ENCODE data around the gene CALML5. TPM values are rescaled to one million over a fixed set of nuclear protein-coding genes. Genes with fewer than 3 reads are reported as not detected.

The CALML5 gene
- total and polyA plus RNA-seq, 2 of the 4 experiments (the other 2 are of a cell fraction): not detected

DNA sequence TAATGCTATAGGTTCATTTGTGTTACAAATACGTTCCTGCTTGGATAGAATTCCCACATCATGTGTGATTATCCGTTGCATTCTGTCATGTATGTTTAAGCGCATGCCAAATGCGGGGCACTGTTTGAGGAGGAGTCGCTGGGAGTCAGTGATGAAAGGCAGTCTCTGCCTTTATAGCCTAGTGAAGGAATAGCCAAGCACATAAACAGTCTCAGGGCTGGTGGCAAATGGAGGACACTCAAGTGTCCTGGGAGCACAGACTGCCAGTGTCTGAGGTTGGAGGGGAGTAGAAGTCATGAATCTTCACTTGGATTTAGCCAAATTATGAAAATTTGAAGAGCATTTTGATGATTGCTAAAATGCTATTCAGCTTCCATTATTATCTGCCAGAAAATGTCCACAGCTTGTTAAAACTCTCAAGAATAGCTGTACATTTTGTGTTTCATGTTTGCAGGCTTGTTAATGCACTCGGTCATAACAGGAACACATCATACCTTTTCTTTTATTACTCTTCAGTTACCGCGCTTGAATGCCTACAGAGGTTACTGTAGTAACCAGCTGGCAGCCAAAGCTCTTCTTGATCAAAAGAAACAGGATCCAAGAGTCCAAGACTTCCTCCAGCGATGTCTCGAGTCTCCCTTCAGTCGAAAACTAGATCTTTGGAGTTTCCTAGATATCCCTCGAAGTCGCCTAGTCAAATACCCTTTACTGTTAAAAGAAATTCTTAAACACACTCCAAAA lies 45.5 kb downstream of the CALML5 start:
- Histone ChIP-seq H3K27ac (ENCODE audit: insufficient read depth, low read length) (no peak overlapping the region), H3K9ac (ENCODE audit: low read depth, low read length) (no peak overlapping the region), H3K4me2 (ENCODE audit: low read depth, low read length) (no peak overlapping the region), H3K36me3 (ENCODE audit: control insufficient read depth, insufficient read depth, low read length) (peaks cover 25% of the 10 kb centered on the region), H3K4me1 (ENCODE audit: control insufficient read depth, insufficient read depth, low read length) (peaks cover 5% of the 10 kb centered on the region; the same call in 1 of the 2 replicates), H2AK9ac (replicated peaks; ENCODE audit: low read depth, low read length, poor library complexity) (no peak overlapping the region), H3K56ac (ENCODE audit: extremely low read depth, insufficient read depth, low read length) (no peak overlapping the region), H3K18ac (ENCODE audit: low read depth, low read length) (no peak overlapping the region), H4K91ac (ENCODE audit: insufficient read depth, low read depth, low read length) (no peak overlapping the region), H2BK20ac (ENCODE audit: low read depth, low read length) (no peak overlapping the region), H3K79me1 (ENCODE audit: low read depth in 1 of 2, low read length in 2 of 2) (peaks cover 7 to 31% of the 10 kb centered on the region in 2 experiments; a peak in 3 of 4 replicates), H2BK15ac (ENCODE audit: low read depth, low read length) (no peak overlapping the region), H3K14ac (replicated peaks; ENCODE audit: low read depth, low read length) (no peak overlapping the region), H3K4ac (ENCODE audit: low read depth, low read length) (no peak overlapping the region), H3K4me3 (ENCODE audit: insufficient read depth, low read depth, low read length) (no peak overlapping the region), H3K9me1 (ENCODE audit: insufficient read depth, low read length) (no peaks in the 10 kb centered on the region), H4K5ac (ENCODE audit: low read depth, low read length) (no peak overlapping the region), H2BK5ac (ENCODE audit: low read depth, low read length, poor library complexity, severe bottlenecking) (no peak overlapping the region), H3K23ac (ENCODE audit: low read depth, low read length) (no peak overlapping the region), H2AFZ (replicated peaks; ENCODE audit: low read length, poor library complexity) (no peak overlapping the region), H3K27me3 (ENCODE audit: control insufficient read depth, insufficient read depth, low read length) (no peaks in the 10 kb centered on the region), H3K9me3 (ENCODE audit: control insufficient read depth, insufficient read depth, low read length) (no peaks in the 10 kb centered on the region), H4K20me1 (ENCODE audit: insufficient read depth, low read length) (no peaks in the 10 kb centered on the region), H4K8ac (ENCODE audit: low read depth in 2 of 2, low read length in 2 of 2) (no peak overlapping the region), H2BK120ac (ENCODE audit: low read depth, low read length) (no peak overlapping the region), H2AK5ac (ENCODE audit: low read depth, low read length) (no peak overlapping the region)
- no peak for DNase-seq
- BruUV-seq (replicated peaks): no TSS peak
- in situ Hi-C loops (cut with MboI; ENCODE audit: low sequenced_read_pairs) (loop anchor here (25.0 kb wide), 1 partner anchor 408 kb away; no protein-coding TSS in a partner anchor), dilution Hi-C loops (cut with HindIII; ENCODE audit: low sequenced_read_pairs, unreplicated experiment) (no loop called here), intact Hi-C loops (cut with micrococcal nuclease) (no loop called here)
- CTCF ChIA-PET: no interaction called here
- TF ChIP-seq, protein P1, sequence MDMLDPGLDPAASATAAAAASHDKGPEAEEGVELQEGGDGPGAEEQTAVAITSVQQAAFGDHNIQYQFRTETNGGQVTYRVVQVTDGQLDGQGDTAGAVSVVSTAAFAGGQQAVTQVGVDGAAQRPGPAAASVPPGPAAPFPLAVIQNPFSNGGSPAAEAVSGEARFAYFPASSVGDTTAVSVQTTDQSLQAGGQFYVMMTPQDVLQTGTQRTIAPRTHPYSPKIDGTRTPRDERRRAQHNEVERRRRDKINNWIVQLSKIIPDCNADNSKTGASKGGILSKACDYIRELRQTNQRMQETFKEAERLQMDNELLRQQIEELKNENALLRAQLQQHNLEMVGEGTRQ (IDR thresholded peaks at IDR 0.05; ENCODE audit: low read depth, low read length): no peak
- TF ChIP-seq, protein P2, sequence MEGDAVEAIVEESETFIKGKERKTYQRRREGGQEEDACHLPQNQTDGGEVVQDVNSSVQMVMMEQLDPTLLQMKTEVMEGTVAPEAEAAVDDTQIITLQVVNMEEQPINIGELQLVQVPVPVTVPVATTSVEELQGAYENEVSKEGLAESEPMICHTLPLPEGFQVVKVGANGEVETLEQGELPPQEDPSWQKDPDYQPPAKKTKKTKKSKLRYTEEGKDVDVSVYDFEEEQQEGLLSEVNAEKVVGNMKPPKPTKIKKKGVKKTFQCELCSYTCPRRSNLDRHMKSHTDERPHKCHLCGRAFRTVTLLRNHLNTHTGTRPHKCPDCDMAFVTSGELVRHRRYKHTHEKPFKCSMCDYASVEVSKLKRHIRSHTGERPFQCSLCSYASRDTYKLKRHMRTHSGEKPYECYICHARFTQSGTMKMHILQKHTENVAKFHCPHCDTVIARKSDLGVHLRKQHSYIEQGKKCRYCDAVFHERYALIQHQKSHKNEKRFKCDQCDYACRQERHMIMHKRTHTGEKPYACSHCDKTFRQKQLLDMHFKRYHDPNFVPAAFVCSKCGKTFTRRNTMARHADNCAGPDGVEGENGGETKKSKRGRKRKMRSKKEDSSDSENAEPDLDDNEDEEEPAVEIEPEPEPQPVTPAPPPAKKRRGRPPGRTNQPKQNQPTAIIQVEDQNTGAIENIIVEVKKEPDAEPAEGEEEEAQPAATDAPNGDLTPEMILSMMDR (conservative IDR thresholded peaks at IDR 0.05; ENCODE audit: low read depth, low read length): no peak
- TF ChIP-seq CHD1 (IDR thresholded peaks at IDR 0.05; ENCODE audit: low read depth, low read length) (no peak), MAZ (IDR thresholded peaks at IDR 0.05; ENCODE audit: borderline replicate concordance, low read depth, low read length) (no peak), POLR2A (IDR thresholded peaks at IDR 0.05; ENCODE audit: low read depth, low read length) (no peak), MXI1 (IDR thresholded peaks at IDR 0.05; ENCODE audit: borderline replicate concordance, low read depth, low read length) (no peak), BHLHE40 (IDR thresholded peaks at IDR 0.05; ENCODE audit: low read depth, low read length) (no peak), NFE2L2 (IDR thresholded peaks at IDR 0.05; ENCODE audit: low read depth, low read length) (no peak), CEBPB (IDR thresholded peaks at IDR 0.05; ENCODE audit: low read depth, low read length) (no peak), FOS (IDR thresholded peaks at IDR 0.05; ENCODE audit: low read depth, low read length) (no peak), RCOR1 (IDR thresholded peaks at IDR 0.05; ENCODE audit: insufficient replicate concordance, low read length) (no peak), RFX5 (IDR thresholded peaks at IDR 0.05; ENCODE audit: low read depth, low read length) (no peak), RAD21 (IDR thresholded peaks at IDR 0.05; ENCODE audit: low read length) (no peak), SMC3 (IDR thresholded peaks at IDR 0.05; ENCODE audit: low read depth, low read length) (no peak), MAFK (IDR thresholded peaks at IDR 0.05; ENCODE audit: low read depth, low read length) (no peak)
- TF ChIP-seq, protein P3, sequence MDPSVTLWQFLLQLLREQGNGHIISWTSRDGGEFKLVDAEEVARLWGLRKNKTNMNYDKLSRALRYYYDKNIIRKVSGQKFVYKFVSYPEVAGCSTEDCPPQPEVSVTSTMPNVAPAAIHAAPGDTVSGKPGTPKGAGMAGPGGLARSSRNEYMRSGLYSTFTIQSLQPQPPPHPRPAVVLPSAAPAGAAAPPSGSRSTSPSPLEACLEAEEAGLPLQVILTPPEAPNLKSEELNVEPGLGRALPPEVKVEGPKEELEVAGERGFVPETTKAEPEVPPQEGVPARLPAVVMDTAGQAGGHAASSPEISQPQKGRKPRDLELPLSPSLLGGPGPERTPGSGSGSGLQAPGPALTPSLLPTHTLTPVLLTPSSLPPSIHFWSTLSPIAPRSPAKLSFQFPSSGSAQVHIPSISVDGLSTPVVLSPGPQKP (IDR thresholded peaks at IDR 0.05; ENCODE audit: borderline replicate concordance, low read depth, low read length): no peak
- POLR2A ChIA-PET (ENCODE audit: unreplicated experiment): no interaction called here
- ATAC-seq (ENCODE audit: low read depth): no peak
- WGBS, 2 experiments (ENCODE audit: extremely low coverage in 2 of 2, insufficient read length in 1 of 2): 95% methylated on average over 7 of the region's 13 CpGs; no CpG with 5 or more reads in 1 of the 2 experiments

All from IMR-90 (cell line).